Stimulated activated CD8-positive, alpha-beta memory T cell treated with anti-CD3 and anti-CD28 coated beads, Interleukin-12 subunit alpha, Interleukin-12 subunit beta, amount 100 ng/mL, for 24 hours (primary cell): Measurements from ENCODE around the gene TNRC6B.
"Not testable (repeated sequence)": the region's sequence is repeated elsewhere in the genome, so short reads cannot be mapped to it uniquely, and the experiment has no call there.

Experiments used
- DNase-seq: peaks from one replicate; pipeline ENCODE4 v3.0.0-alpha.2; 2020; ENCODE audit errors: extremely low read depth

The TNRC6B gene

GRCh38 chr22:40183029-40183581, 5.4 kb downstream of the TNRC6B start:
- DNase-seq = no peak

- DNase-seq = not testable (repeated sequence)
Measured at GRCh38 chr22:40183603-40184002, 5.9 kb downstream of the TNRC6B start.

- no peak for DNase-seq
Measured at GRCh38 chr22:40187389-40187788, 9.7 kb downstream of the TNRC6B start.

GRCh38 chr22:40189997-40190396, 12.3 kb downstream of the TNRC6B start:
- DNase-seq = no peak

- no peak for DNase-seq
Measured at GRCh38 chr22:40190501-40190900, 12.8 kb downstream of the TNRC6B start.

GRCh38 chr22:40193429-40194421, 16.0 kb downstream of the TNRC6B start:
- no peak for DNase-seq

- DNase-seq = no peak
Measured at GRCh38 chr22:40194656-40195055, 16.9 kb downstream of the TNRC6B start.

- DNase-seq = no peak
Measured at GRCh38 chr22:40196628-40197360, 19.1 kb downstream of the TNRC6B start.

- DNase-seq = not testable (repeated sequence)
Measured at GRCh38 chr22:40197421-40197820, 19.7 kb downstream of the TNRC6B start.

GRCh38 chr22:40198733-40199132, 21.0 kb downstream of the TNRC6B start:
- no peak for DNase-seq

- no peak for DNase-seq
Measured at GRCh38 chr22:40199223-40199622, 21.5 kb downstream of the TNRC6B start.

GRCh38 chr22:40199852-40200251, 22.1 kb downstream of the TNRC6B start:
- DNase-seq = no peak

- DNase-seq = no peak
Measured at GRCh38 chr22:40200795-40201530, 23.2 kb downstream of the TNRC6B start.

- DNase-seq = no peak
Measured at GRCh38 chr22:40202225-40202944, 24.7 kb downstream of the TNRC6B start.

- no peak for DNase-seq
Measured at GRCh38 chr22:40203572-40203971, 25.8 kb downstream of the TNRC6B start.

- no peak for DNase-seq
Measured at GRCh38 chr22:40204321-40205116, 26.8 kb downstream of the TNRC6B start.

- no peak for DNase-seq
Measured at GRCh38 chr22:40206561-40206960, 28.8 kb downstream of the TNRC6B start.

GRCh38 chr22:40210818-40211217, 33.1 kb downstream of the TNRC6B start:
- DNase-seq = no peak

- no peak for DNase-seq
Measured at GRCh38 chr22:40211476-40212054, 33.8 kb downstream of the TNRC6B start.

GRCh38 chr22:40212121-40212520, 34.4 kb downstream of the TNRC6B start:
- no peak for DNase-seq
